ENCODE results near the gene CFAP119. TPM values are rescaled to one million over a fixed set of nuclear protein-coding genes. Genes with fewer than 3 reads are reported as not detected.

The CFAP119 gene
- total and polyA plus RNA-seq, 3 donors from 2014 or later, result 31.5 to 54.2 (median 43.3) TPM

DNA sequence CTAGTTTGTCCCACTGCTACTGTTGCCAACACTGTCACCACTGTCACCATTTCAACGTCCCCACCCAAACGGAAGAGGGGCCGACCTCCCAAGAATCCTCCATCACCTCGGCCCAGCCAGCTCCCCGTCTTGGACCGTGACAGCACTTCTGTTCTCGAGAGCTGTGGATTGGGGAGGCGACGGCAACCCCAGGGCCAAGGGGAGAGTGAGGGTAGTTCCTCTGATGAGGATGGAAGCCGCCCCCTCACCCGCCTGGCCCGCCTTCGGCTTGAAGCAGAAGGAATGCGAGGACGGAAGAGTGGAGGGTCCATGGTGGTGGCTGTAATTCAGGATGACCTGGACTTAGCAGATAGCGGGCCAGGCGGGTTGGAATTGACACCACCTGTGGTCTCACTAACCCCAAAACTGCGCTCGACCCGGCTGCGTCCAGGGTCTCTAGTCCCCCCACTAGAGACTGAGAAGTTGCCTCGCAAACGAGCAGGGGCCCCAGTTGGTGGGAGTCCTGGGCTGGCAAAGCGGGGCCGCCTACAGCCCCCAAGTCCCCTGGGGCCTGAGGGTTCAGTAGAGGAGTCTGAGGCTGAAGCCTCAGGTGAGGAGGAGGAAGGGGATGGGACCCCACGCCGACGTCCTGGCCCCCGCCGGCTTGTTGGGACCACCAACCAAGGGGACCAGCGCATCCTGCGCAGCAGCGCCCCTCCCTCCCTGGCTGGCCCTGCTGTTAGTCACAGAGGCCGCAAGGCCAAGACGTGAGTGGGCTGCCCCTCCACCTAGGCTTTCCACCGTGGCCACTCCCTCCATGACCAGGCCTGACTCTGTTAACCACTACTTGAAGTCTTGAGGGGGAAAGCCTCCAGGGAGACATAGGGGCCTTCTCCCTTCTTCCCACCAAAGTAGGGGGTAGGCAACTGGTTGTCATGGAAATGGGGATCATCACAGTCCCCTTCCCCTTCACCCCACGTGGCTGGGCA lies 22.6 kb downstream of the CFAP119 start:
- H3K4me3 ChIP-seq, result no peak overlapping the region
- TF ChIP-seq POLR2A (IDR thresholded peaks at IDR 0.05), result no peak
- TF ChIP-seq, protein P1, sequence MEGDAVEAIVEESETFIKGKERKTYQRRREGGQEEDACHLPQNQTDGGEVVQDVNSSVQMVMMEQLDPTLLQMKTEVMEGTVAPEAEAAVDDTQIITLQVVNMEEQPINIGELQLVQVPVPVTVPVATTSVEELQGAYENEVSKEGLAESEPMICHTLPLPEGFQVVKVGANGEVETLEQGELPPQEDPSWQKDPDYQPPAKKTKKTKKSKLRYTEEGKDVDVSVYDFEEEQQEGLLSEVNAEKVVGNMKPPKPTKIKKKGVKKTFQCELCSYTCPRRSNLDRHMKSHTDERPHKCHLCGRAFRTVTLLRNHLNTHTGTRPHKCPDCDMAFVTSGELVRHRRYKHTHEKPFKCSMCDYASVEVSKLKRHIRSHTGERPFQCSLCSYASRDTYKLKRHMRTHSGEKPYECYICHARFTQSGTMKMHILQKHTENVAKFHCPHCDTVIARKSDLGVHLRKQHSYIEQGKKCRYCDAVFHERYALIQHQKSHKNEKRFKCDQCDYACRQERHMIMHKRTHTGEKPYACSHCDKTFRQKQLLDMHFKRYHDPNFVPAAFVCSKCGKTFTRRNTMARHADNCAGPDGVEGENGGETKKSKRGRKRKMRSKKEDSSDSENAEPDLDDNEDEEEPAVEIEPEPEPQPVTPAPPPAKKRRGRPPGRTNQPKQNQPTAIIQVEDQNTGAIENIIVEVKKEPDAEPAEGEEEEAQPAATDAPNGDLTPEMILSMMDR (IDR thresholded peaks at IDR 0.05), result no peak
- no peak for DNase-seq
- H3K36me3 ChIP-seq (ENCODE audit: low read depth, missing control alignments), result peaks cover 4% of the 10 kb centered on the region
- H3K9me3 ChIP-seq, result no peaks in the 10 kb centered on the region
- no peaks in the 10 kb centered on the region for H3K27me3 ChIP-seq
- H3K27ac ChIP-seq, result peak overlapping the region; percentile 25 to 42
- intact Hi-C loops (cut with DNase I; ENCODE audit: low total_unique reads), result no loop called here
- H3K4me1 ChIP-seq, result peaks cover 12% of the 10 kb centered on the region
- WGBS, 2 donors, result 89% methylated on average over 36 to 37 of the region's 37 CpGs

- no peak overlapping the region for H3K4me3 ChIP-seq
- DNase-seq, result no peak
- no peaks in the 10 kb centered on the region for H3K27me3 ChIP-seq
- TF ChIP-seq POLR2A (IDR thresholded peaks at IDR 0.05), result no peak
- TF ChIP-seq, protein P1 (IDR thresholded peaks at IDR 0.05), result no peak
- peaks cover 12% of the 10 kb centered on the region for H3K4me1 ChIP-seq
- intact Hi-C loops (cut with DNase I; ENCODE audit: low total_unique reads), result no loop called here
- peaks cover 4% of the 10 kb centered on the region for H3K36me3 ChIP-seq (ENCODE audit: low read depth, missing control alignments)
- no peak overlapping the region for H3K27ac ChIP-seq
- no peaks in the 10 kb centered on the region for H3K9me3 ChIP-seq
- 90 to 92% methylated on average over 16 to 25 of the region's 25 CpGs for WGBS, 2 donors
Measured at GRCh38 chr16:30737794-30738648, 23.8 kb downstream of the CFAP119 start.

- Histone ChIP-seq H3K27me3 (no peaks in the 10 kb centered on the region), H3K36me3 (ENCODE audit: low read depth, missing control alignments) (peaks cover 4% of the 10 kb centered on the region), H3K4me1 (peaks cover 12% of the 10 kb centered on the region), H3K9me3 (no peaks in the 10 kb centered on the region), H3K4me3 (no peak overlapping the region), H3K27ac (no peak overlapping the region)
- intact Hi-C loops (cut with DNase I; ENCODE audit: low total_unique reads), result no loop called here
- TF ChIP-seq, protein P1 (IDR thresholded peaks at IDR 0.05), result no peak
- TF ChIP-seq POLR2A (IDR thresholded peaks at IDR 0.05), result no peak
- DNase-seq, result no peak
- 90% methylated on average over 8 to 17 of the region's 17 CpGs for WGBS, 2 donors
Measured at GRCh38 chr16:30736995-30737793, 24.7 kb downstream of the CFAP119 start.

DNA sequence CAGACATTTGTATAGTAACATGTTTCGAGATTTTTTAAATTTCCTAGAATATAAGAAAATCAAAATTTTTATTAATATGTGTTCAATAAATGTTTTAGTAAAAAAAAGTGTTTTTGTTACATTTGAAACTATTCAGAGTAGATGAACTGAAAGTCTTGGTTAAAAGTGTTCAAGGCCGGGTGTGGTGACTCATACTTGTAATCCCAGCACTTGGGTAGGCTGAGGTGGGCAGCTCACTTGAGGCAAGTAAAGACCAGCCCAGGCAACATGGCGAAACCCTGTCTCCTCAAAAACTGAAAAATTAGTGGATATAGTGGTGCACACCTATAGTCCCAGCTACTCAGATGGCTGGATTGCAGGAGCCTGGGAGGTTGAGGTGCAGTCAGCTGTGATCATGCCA lies 30.5 kb downstream of the CFAP119 start:
- WGBS, 2 donors, result 88 to 94% methylated on average over 3 of the region's 3 CpGs
- H3K4me1 ChIP-seq, result no peaks in the 10 kb centered on the region
- no peaks in the 10 kb centered on the region for H3K9me3 ChIP-seq
- H3K36me3 ChIP-seq (ENCODE audit: low read depth, missing control alignments), result no peaks in the 10 kb centered on the region
- TF ChIP-seq, protein P1 (IDR thresholded peaks at IDR 0.05), result no peak
- TF ChIP-seq POLR2A (IDR thresholded peaks at IDR 0.05), result no peak
- no peak overlapping the region for H3K4me3 ChIP-seq
- DNase-seq, result no peak
- intact Hi-C loops (cut with DNase I; ENCODE audit: low total_unique reads), result no loop called here
- no peak overlapping the region for H3K27ac ChIP-seq
- H3K27me3 ChIP-seq, result no peaks in the 10 kb centered on the region

All from testis (tissue), 3 donors.